ENCODE measurements around the gene CREG2. TPM values are rescaled to one million over a fixed set of nuclear protein-coding genes. Genes with fewer than 3 reads are reported as not detected.

CREG2 gene
- total RNA-seq, 6 experiments from 2014 or later: 0.20 TPM; not detected in 5

DNA sequence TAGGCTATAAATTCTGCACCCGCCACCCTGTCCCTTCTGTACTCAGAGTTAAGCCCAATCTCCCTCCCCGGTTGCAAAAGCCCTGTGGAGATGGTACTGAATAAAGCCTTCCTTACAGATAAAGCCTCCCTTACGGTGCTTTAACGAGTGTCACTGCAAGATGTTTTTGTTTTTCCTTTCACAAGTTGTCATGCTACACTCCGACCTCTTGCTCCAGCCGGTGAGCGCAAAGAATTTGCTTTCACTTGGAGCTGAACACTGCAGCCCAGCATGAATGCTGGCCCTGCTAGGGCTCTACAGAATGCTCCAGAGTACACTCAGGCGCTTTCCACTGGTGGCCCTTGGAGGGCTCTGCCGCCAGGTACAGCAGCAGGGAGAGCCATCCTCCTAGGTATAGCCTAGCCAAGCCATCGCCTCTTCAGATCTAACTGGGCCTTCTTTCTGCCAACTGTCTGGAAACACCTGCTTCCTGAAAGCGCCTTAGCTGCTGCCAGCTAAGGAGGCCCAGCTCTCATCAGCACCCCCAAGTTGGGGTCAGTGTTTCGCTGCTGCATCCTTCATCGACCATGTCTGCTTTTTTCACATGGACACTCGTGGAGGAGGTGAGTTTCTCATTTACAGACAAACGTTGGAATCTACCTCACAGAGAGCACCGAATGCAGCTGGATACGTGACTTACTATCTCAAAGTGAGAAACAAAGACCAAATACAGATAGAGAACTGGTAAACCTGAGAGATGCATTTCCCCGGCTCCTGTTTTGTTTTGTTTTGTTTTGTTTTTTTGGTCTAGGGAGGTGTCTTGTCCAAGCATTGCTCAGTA, 13.4 kb upstream of the CREG2 start:
- H3K27me3 ChIP-seq: no peaks in the 10 kb centered on the region
- H3K36me3 ChIP-seq: no peaks in the 10 kb centered on the region
- H3K4me3 ChIP-seq: no peak overlapping the region
- no peaks in the 10 kb centered on the region for H3K9me3 ChIP-seq
- 61% methylated on average over 17 of the region's 18 CpGs for WGBS (ENCODE audit: insufficient coverage, low coverage, low lambda C conversion rate, missing lambda C conversion rate)
- intact Hi-C loops (cut with DNase I): no loop called here
- no peak overlapping the region for H3K27ac ChIP-seq
- TF ChIP-seq, protein P1, sequence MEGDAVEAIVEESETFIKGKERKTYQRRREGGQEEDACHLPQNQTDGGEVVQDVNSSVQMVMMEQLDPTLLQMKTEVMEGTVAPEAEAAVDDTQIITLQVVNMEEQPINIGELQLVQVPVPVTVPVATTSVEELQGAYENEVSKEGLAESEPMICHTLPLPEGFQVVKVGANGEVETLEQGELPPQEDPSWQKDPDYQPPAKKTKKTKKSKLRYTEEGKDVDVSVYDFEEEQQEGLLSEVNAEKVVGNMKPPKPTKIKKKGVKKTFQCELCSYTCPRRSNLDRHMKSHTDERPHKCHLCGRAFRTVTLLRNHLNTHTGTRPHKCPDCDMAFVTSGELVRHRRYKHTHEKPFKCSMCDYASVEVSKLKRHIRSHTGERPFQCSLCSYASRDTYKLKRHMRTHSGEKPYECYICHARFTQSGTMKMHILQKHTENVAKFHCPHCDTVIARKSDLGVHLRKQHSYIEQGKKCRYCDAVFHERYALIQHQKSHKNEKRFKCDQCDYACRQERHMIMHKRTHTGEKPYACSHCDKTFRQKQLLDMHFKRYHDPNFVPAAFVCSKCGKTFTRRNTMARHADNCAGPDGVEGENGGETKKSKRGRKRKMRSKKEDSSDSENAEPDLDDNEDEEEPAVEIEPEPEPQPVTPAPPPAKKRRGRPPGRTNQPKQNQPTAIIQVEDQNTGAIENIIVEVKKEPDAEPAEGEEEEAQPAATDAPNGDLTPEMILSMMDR (IDR thresholded peaks at IDR 0.05): no peak
- no peak for TF ChIP-seq POLR2A (IDR thresholded peaks at IDR 0.05)
- ATAC-seq: no peak
- no peaks in the 10 kb centered on the region for H3K4me1 ChIP-seq
- DNase-seq: no peak

DNA sequence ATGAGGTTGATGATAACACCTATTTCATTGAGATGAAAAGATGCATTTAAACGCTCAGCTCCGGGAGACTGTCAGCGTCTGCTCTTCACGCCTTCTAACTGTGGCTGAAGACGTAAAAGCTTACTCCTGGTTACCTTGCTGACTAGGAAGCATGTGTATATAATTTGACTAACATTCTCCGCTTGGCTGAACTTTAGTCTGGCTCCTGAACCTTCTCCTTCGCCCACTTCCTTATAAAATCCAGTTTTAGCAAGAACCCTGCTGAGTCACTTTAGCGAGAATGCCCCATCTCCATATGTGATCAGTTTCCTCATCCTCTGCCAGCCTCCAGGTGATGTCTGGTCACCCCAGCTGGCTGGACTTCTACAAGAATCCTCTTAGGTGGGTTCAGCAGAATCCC, 12.7 kb upstream of the CREG2 start:
- WGBS (ENCODE audit: insufficient coverage, low coverage, low lambda C conversion rate, missing lambda C conversion rate): 83% methylated on average over 8 of the region's 8 CpGs
- H3K36me3 ChIP-seq: no peaks in the 10 kb centered on the region
- no peak for TF ChIP-seq POLR2A (IDR thresholded peaks at IDR 0.05)
- TF ChIP-seq, protein P1 (IDR thresholded peaks at IDR 0.05): no peak
- H3K4me3 ChIP-seq: no peak overlapping the region
- ATAC-seq (peak in 1 of 4 donors; percentile 27), DNase-seq (no peak)
- H3K27me3 ChIP-seq: no peaks in the 10 kb centered on the region
- no peaks in the 10 kb centered on the region for H3K4me1 ChIP-seq
- intact Hi-C loops (cut with DNase I): no loop called here
- no peaks in the 10 kb centered on the region for H3K9me3 ChIP-seq
- no peak overlapping the region for H3K27ac ChIP-seq

DNA sequence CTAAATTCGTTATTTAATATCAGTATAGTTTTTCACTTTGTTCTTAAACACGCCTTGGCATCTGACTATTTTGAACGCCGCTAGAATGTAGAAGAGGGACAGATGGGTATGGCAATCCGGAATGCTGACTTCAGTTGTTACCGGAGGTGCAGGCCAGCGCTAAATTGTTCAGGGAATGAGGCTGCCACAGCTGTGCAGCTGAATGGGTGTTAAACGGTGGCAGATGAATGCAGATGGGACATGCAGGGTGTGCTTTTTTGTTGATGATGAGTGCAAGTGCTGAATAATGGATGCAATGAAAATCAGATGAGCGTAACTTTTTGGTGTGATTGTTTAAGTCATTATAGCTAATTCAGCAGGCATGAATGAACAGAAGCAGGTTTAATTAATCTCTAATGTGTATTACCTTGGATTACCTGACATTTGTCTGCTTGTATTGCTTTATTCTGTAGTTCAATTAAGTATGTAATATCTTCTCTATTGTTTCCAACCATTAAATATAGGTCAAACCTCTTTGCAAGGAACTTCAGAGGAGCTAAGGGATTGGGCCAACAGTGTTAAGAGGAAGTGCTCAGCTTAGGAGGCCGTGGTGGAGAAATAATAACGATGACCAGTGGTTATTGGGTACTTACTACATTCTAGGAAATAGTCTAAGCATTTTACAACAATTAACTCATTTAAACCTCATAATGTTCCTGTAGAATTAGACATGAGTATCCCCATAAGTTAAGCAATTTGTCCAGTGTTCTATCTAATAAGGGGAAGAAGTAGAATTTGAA, 11.9 kb upstream of the CREG2 start:
- WGBS (ENCODE audit: insufficient coverage, low coverage, low lambda C conversion rate, missing lambda C conversion rate): 66% methylated on average over 11 of the region's 11 CpGs

DNA sequence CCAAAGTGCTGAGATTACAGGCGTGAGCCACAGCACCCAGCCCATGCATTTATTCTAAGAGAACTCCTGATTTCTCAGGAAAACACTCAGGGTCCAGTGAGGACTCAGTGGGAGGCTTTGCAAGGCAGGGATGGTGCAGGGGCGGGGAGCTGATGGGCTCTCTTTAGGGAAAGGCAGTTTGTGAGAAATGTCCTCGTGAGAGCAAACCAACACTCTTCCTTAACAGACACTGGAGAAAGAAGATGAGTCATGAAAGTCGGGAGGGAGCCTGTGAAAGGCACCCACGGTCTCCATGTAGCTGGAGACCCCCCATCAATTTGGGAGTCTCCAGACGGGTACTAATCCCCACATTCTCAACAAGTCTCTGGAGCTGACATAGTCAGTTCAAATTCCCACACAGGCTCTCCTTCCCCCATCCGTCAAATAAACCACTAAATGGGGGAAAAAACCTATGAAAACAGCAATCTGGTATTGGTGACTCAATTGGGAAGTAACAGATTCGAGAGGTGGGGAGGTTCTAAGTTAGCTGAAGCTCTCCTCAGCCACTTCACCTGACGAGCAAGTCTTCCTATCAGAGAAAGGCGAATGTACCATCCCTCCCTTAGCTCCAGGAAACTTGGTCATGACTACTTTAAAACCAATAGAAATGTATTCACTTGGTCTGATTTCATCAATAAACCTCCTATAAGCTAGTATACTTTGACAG, 11.0 kb upstream of the CREG2 start:
- WGBS (ENCODE audit: insufficient coverage, low coverage, low lambda C conversion rate, missing lambda C conversion rate): 49% methylated on average over 9 of the region's 10 CpGs
- ATAC-seq (no peak), DNase-seq (no peak)
- Histone ChIP-seq H3K27me3 (no peaks in the 10 kb centered on the region), H3K27ac (no peak overlapping the region), H3K36me3 (no peaks in the 10 kb centered on the region), H3K4me3 (no peak overlapping the region), H3K4me1 (no peaks in the 10 kb centered on the region), H3K9me3 (no peaks in the 10 kb centered on the region)
- intact Hi-C loops (cut with DNase I): no loop called here
- TF ChIP-seq, protein P1 (IDR thresholded peaks at IDR 0.05): no peak
- no peak for TF ChIP-seq POLR2A (IDR thresholded peaks at IDR 0.05)

More for the DNA sequence above, 11.9 kb upstream of the CREG2 start:
- no peaks in the 10 kb centered on the region for H3K4me1 ChIP-seq
- H3K4me3 ChIP-seq: no peak overlapping the region
- DNase-seq (no peak), ATAC-seq (no peak)
- H3K27ac ChIP-seq: no peak overlapping the region
- no peaks in the 10 kb centered on the region for H3K36me3 ChIP-seq
- TF ChIP-seq, protein P1 (IDR thresholded peaks at IDR 0.05): no peak
- H3K27me3 ChIP-seq: no peaks in the 10 kb centered on the region
- intact Hi-C loops (cut with DNase I): no loop called here
- H3K9me3 ChIP-seq: no peaks in the 10 kb centered on the region
